ENCODE data around the gene RRP36. TPM values are rescaled to one million over a fixed set of nuclear protein-coding genes. Genes with fewer than 3 reads are reported as not detected.

RRP36 gene
- total RNA-seq, 1 experiment from 2014 or later = 62.5 TPM

DNA sequence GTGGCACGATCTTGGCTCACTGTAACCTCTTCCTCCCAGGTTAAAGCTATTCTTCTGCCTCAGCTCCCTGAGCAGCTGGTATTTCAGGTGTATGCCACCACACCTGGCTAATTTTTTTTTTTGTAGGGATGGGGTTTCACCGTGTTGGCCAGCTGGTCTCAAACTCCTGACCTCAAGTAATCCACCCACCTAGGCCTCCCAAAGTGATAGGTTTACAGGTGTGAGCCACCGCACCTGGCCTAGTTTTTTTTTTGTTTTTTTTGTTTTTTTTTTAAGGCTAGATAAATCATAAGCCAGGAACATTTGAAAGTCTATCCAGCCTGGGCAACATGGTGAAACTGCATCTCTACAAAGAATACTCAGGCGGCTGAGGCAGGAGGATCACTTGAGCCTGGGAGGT is 10.9 kb downstream of the RRP36 start:
- H4K20me1 ChIP-seq (ENCODE audit: insufficient read depth) = no peaks in the 10 kb centered on the region
- H3K9me3 ChIP-seq (ENCODE audit: insufficient read depth, low read depth) = no peaks in the 10 kb centered on the region
- BruUV-seq (replicated peaks) = no TSS peak
- intact Hi-C loops (cut with micrococcal nuclease; ENCODE audit: unreplicated experiment) = no loop called here
- peaks cover 8% of the 10 kb centered on the region; the same call in 1 of the 2 replicates for H3K36me3 ChIP-seq (ENCODE audit: low read depth)
- no peak overlapping the region; the same call in 1 of the 2 replicates for H3K27ac ChIP-seq
- H3K4me3 ChIP-seq = no peak overlapping the region
- CTCF ChIA-PET = no interaction called here
- H3K4me1 ChIP-seq (replicated peaks; ENCODE audit: insufficient read depth) = no peaks in the 10 kb centered on the region
- no peaks in the 10 kb centered on the region for H3K27me3 ChIP-seq (ENCODE audit: insufficient read depth, low read depth)
- H3K9me2 ChIP-seq (ENCODE audit: insufficient read depth) = no peaks in the 10 kb centered on the region
- no peak for DNase-seq
- no peak overlapping the region for H2AFZ ChIP-seq
- H3K4me2 ChIP-seq = no peak overlapping the region
- H3K79me2 ChIP-seq (ENCODE audit: low read depth) = no peaks in the 10 kb centered on the region
- peaks cover 18% of the 10 kb centered on the region for H3F3A ChIP-seq (ENCODE audit: insufficient read depth, low read depth)
- POLR2A ChIA-PET (ENCODE audit: unreplicated experiment) = no interaction called here
- TF ChIP-seq CTCF (conservative IDR thresholded peaks at IDR 0.05) (no peak), EZH2 (IDR thresholded peaks at IDR 0.05; ENCODE audit: low read depth) (no peak)

GRCh38 chr6:43033496-43034189 is 12.2 kb downstream of the RRP36 start:
- no peaks in the 10 kb centered on the region for H4K20me1 ChIP-seq (ENCODE audit: insufficient read depth)
- ChIA-PET CTCF (no interaction called here), POLR2A (ENCODE audit: unreplicated experiment) (interaction anchor here (0.6 to 0.7 kb wide), 2 partner anchors 14 to 17 kb away, joined by 3 to 4 read pairs; no protein-coding TSS in a partner anchor)
- no peaks in the 10 kb centered on the region for H3K9me2 ChIP-seq (ENCODE audit: insufficient read depth)
- no peak for DNase-seq
- no peaks in the 10 kb centered on the region for H3K4me1 ChIP-seq (replicated peaks; ENCODE audit: insufficient read depth)
- H3K9me3 ChIP-seq (ENCODE audit: insufficient read depth, low read depth) = no peaks in the 10 kb centered on the region
- H3K4me3 ChIP-seq = no peak overlapping the region
- H3K79me2 ChIP-seq (ENCODE audit: low read depth) = no peaks in the 10 kb centered on the region
- TF ChIP-seq CTCF (conservative IDR thresholded peaks at IDR 0.05) (no peak), EZH2 (IDR thresholded peaks at IDR 0.05; ENCODE audit: low read depth) (no peak)
- BruUV-seq (replicated peaks) = no TSS peak
- no peak overlapping the region for H3K27ac ChIP-seq
- intact Hi-C loops (cut with micrococcal nuclease; ENCODE audit: unreplicated experiment) = no loop called here
- H3K27me3 ChIP-seq (ENCODE audit: insufficient read depth, low read depth) = no peaks in the 10 kb centered on the region
- H2AFZ ChIP-seq = no peak overlapping the region
- H3F3A ChIP-seq (ENCODE audit: insufficient read depth, low read depth) = peaks cover 17% of the 10 kb centered on the region
- no peak overlapping the region for H3K4me2 ChIP-seq
- H3K36me3 ChIP-seq (ENCODE audit: low read depth) = peaks cover 5% of the 10 kb centered on the region; the same call in 1 of the 2 replicates

GRCh38 chr6:43034190-43034525 is 12.7 kb downstream of the RRP36 start:
- DNase-seq = no peak
- CTCF ChIA-PET = no interaction called here
- BruUV-seq (replicated peaks) = no TSS peak

More at GRCh38 chr6:43034190-43034525, 12.7 kb downstream of the RRP36 start:
- intact Hi-C loops (cut with micrococcal nuclease; ENCODE audit: unreplicated experiment) = no loop called here
- Histone ChIP-seq H3K4me3 (no peak overlapping the region), H3K4me1 (replicated peaks; ENCODE audit: insufficient read depth) (no peaks in the 10 kb centered on the region), H3K9me3 (ENCODE audit: insufficient read depth, low read depth) (no peaks in the 10 kb centered on the region), H4K20me1 (ENCODE audit: insufficient read depth) (no peaks in the 10 kb centered on the region), H3K9me2 (ENCODE audit: insufficient read depth) (no peaks in the 10 kb centered on the region), H3K27me3 (ENCODE audit: insufficient read depth, low read depth) (no peaks in the 10 kb centered on the region), H3K36me3 (ENCODE audit: low read depth) (no peaks in the 10 kb centered on the region; the same call in 1 of the 2 replicates), H3K27ac (no peak overlapping the region), H2AFZ (no peak overlapping the region), H3K4me2 (no peak overlapping the region), H3K79me2 (ENCODE audit: low read depth) (no peaks in the 10 kb centered on the region), H3F3A (ENCODE audit: insufficient read depth, low read depth) (peaks cover 17% of the 10 kb centered on the region)
- TF ChIP-seq CTCF (conservative IDR thresholded peaks at IDR 0.05) = no peak
- TF ChIP-seq EZH2 (IDR thresholded peaks at IDR 0.05; ENCODE audit: low read depth) = no peak
- POLR2A ChIA-PET (ENCODE audit: unreplicated experiment) = interaction anchor here (0.6 to 0.7 kb wide), 2 partner anchors 15 to 16 kb away, joined by 3 to 4 read pairs; no protein-coding TSS in a partner anchor
